ENCODE results near the gene CLSTN2.

Gene CLSTN2

DNA sequence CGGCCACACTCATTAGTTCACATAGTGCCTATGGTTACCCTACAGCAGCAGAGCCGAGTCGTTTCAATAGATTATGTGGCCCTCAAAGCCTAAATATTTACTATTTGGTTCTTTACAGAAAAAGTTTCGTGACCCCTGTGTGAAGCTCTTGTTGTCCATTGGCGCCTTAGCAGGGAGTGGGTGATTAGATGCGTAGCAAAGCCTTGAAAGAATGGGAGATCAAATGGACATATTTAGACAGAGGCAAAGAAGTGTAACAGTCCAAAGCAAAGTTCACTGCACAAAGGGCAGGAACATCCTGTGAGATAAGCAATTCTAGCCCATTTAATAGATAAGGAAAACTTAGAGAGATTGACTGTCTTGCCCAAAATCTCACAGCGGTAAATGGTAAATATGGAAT, 495.5 kb downstream of the CLSTN2 start:
- ChIA-PET CTCF (no interaction called here), POLR2A (no interaction called here)
- no peak for DNase-seq (ENCODE audit: low read depth, low spot score)
- no peak overlapping the region for H3K4me3 ChIP-seq (ENCODE audit: low read depth, low read length)
- TF ChIP-seq, protein P1, sequence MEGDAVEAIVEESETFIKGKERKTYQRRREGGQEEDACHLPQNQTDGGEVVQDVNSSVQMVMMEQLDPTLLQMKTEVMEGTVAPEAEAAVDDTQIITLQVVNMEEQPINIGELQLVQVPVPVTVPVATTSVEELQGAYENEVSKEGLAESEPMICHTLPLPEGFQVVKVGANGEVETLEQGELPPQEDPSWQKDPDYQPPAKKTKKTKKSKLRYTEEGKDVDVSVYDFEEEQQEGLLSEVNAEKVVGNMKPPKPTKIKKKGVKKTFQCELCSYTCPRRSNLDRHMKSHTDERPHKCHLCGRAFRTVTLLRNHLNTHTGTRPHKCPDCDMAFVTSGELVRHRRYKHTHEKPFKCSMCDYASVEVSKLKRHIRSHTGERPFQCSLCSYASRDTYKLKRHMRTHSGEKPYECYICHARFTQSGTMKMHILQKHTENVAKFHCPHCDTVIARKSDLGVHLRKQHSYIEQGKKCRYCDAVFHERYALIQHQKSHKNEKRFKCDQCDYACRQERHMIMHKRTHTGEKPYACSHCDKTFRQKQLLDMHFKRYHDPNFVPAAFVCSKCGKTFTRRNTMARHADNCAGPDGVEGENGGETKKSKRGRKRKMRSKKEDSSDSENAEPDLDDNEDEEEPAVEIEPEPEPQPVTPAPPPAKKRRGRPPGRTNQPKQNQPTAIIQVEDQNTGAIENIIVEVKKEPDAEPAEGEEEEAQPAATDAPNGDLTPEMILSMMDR (IDR thresholded peaks at IDR 0.05; ENCODE audit: insufficient read depth, low read length, missing control alignments), result no peak

DNA sequence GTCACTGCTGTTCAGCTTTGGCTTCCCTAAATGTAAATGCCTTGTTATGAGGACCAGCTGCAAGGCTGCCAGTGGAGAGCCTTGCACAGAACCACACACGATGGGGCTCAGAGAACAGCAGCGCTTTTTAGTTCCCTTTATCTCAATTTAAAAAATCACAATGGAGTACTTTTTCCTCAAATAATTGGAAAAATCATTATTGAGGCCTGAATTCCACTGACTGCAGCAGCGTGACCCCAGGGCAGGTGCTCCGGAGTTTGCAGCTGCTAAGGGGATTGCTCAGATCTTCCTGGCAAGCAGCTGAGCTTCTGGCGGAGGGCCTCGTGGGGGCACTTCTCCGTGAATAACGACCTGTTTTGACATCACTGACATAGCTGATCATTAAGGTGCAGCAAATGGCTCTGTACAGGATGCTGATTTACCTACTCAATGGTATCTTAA, 497.3 kb downstream of the CLSTN2 start:
- ChIA-PET CTCF (no interaction called here), POLR2A (no interaction called here)
- TF ChIP-seq, protein P1 (IDR thresholded peaks at IDR 0.05; ENCODE audit: insufficient read depth, low read length, missing control alignments), result no peak
- no peak for DNase-seq (ENCODE audit: low read depth, low spot score)
- no peak overlapping the region for H3K4me3 ChIP-seq (ENCODE audit: low read depth, low read length)

DNA sequence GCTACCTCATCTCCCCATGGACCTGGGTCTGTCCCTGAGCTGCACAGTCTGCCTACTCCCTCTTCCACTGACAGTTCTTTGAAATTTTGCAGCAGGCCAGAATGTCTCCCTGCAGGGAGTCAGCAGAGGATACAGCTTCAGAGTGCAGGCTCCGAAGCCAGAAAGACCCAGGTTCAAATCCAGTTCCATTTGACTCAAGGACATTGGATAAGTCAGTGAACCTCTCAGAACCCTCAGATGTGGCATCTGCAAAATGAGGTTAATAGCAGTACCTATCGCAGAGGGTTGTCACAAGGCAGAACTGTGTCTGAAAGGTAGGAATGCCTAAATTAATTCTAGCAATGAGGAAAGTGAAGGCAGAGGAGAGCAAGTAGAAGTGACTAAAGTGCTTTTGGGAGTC, 498.4 kb downstream of the CLSTN2 start:
- DNase-seq (ENCODE audit: low read depth, low spot score), result no peak
- ChIA-PET POLR2A (no interaction called here), CTCF (no interaction called here)
- TF ChIP-seq, protein P1 (IDR thresholded peaks at IDR 0.05; ENCODE audit: insufficient read depth, low read length, missing control alignments), result no peak
- H3K4me3 ChIP-seq (ENCODE audit: low read depth, low read length), result no peak overlapping the region

DNA sequence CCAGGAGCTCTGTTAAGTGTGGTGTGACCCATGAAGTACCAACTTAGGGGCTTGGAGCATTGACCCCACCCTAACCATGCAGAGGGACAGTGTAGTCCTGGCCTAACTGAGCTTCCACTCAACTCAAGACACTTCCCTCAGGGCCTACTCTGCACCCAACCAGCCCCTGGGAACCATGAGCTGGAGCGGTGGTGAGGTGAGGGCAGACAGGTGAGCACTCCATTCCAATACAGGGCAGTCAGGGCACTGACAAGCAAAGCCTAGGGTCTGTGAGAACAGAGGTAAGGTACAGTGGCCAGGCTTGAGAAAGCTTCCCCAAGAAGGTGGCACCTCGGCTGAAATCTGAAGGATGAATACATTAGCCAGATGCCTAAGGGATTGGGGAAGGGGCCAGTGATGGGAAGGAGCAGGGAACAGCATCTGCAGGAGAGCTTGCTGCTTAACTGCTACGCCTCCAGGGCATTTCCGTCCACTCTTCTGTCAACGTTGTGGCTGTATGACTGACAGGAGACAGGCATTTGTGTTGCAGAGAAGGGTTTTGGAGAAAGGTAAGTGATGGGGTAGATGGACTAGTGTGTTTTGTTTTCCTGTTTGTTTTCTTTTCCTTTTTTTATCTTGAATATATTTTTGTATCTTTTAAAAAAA, 499.4 kb downstream of the CLSTN2 start:
- TF ChIP-seq, protein P1 (IDR thresholded peaks at IDR 0.05; ENCODE audit: insufficient read depth, low read length, missing control alignments), result no peak
- no peak for DNase-seq (ENCODE audit: low read depth, low spot score)
- no peak overlapping the region for H3K4me3 ChIP-seq (ENCODE audit: low read depth, low read length)
- ChIA-PET CTCF (no interaction called here), POLR2A (no interaction called here)

DNA sequence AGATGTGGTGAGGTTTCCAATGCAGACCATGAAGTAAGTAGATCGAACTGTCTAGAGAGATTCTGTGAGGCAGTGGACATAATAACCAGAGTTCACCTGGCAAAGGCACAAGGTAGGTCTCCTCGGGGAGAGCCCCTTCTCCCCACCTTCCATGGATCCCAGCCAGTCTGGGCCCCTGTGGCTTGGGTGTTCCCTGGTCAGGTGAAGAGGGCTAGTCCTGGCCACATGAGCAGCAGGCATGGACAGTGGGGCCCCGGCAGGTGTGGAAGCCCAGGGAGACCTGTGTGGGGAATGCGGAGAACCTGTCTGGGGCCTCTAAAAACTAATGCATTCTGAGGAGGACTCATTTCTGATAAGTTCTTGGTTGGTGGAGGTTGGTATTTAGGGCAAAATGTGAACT, 501.4 kb downstream of the CLSTN2 start:
- ChIA-PET POLR2A (no interaction called here), CTCF (no interaction called here)
- H3K4me3 ChIP-seq (ENCODE audit: low read depth, low read length), result no peak overlapping the region
- TF ChIP-seq, protein P1 (IDR thresholded peaks at IDR 0.05; ENCODE audit: insufficient read depth, low read length, missing control alignments), result no peak
- DNase-seq (ENCODE audit: low read depth, low spot score), result no peak

DNA sequence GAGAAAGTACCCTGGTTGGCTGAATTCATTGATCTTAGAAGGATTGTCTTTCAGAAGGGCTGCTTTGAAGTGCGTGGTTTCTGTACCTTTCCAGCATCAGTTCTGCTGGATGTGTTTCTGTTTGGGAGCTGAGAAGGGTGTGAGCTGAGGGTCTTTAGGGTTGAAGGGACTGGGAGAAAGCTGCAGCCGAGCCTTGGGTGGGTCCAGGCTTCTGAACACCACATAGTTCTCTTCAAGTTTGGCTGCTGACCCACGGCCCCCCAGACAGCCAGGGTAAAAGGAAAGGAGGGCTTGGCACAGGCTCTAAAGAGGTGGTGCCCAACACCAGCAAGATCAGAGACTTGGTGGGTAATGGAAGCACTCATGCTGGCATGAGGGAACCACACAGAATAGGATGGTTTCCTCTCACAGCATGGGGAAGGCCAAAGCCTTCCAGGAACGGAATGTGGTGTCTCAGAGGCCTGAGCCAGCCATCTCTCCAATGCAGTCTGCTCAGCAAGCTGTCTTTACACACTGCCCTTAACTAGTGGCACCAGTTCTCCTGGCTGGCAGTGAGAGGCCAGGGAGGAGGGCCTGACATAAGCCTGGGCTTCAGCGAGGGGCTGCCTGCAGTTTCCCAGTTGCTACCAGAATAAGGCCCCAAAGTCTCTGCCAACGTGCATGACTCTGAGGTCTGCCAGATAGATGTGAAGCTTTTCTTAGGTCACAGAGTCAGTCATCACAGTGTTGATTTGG, 503.9 kb downstream of the CLSTN2 start:
- CTCF ChIA-PET, result no interaction called here

More for the DNA sequence above, 503.9 kb downstream of the CLSTN2 start:
- DNase-seq (ENCODE audit: low read depth, low spot score), result no peak
- no peak overlapping the region for H3K4me3 ChIP-seq (ENCODE audit: low read depth, low read length)
- TF ChIP-seq, protein P1 (IDR thresholded peaks at IDR 0.05; ENCODE audit: insufficient read depth, low read length, missing control alignments), result no peak
- POLR2A ChIA-PET, result no interaction called here

Data from AG04449 (cell line).